ENCODE results near the gene RNF5. TPM values are rescaled to one million over a fixed set of nuclear protein-coding genes. Genes with fewer than 3 reads are reported as not detected.

Gene RNF5
- total and polyA plus RNA-seq, 9 of the 15 experiments (the other 6 are each of a cell fraction or from before 2014, with no cell fraction given): 62.2 to 245 (median 129) TPM

DNA sequence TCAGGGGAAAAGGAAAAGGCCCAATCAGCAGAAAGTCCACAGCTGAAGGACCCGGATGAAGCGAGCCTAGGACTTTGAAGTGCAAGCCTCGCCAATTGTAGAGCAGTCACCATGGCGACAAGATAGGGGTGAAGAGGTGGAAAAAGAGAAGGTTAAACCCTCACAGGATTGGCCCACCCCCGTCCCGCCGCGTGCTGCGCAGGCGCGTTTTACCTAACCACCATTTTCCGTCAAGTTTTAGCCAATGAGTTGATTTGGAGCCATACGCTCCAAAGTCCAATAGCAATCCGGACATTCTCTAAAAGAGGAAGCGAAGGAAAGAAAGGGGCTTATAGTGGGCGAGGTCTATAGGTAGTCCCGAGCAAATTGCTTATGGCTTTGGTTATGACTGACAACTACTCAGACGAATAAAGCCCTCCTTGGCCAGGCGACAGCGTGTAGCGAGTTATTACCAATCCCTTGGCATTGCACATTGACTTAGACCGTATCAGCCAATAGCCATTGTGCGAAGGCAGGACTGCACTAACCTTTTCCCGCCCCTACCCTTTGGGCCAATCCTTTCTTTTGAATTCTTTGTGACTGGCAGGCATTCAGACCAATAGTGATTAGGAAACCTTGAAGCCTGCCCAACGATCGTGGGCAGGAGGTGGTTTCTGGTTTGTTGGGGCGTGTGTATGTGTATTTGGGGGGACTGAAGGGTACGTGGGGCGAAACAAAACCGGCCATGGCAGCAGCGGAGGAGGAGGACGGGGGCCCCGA is at the start of gene RNF5 (continued):
- TF ChIP-seq SREBF1 (IDR thresholded peaks at IDR 0.05; ENCODE audit: borderline replicate concordance, low read depth, low read length): no peak
- no peak for TF ChIP-seq FOXJ3 (CRISPR knock-in tag; IDR thresholded peaks at IDR 0.05)
- TF ChIP-seq TBL1XR1 (IDR thresholded peaks at IDR 0.05; ENCODE audit: low read length in 2 of 2): peak in 1 of 2 experiments; percentile 4; a peak in 1 of 4 replicates
- TF ChIP-seq DPF2 (IDR thresholded peaks at IDR 0.05): 0 out of 2 replicates have a peak, but pooled peaks have one; percentile 3
- TF ChIP-seq SMARCA4 (IDR thresholded peaks at IDR 0.05): no peak
- no peak for TF ChIP-seq NCOA2 (IDR thresholded peaks at IDR 0.05; ENCODE audit: partially characterized antibody in 2 of 2)
- no peak for TF ChIP-seq KDM4B (IDR thresholded peaks at IDR 0.05; ENCODE audit: borderline replicate concordance in 2 of 2, low read depth in 1 of 2)
- peak; percentile 93 for TF ChIP-seq CREM (IDR thresholded peaks at IDR 0.05; ENCODE audit: low read depth)
- TF ChIP-seq, protein P1, sequence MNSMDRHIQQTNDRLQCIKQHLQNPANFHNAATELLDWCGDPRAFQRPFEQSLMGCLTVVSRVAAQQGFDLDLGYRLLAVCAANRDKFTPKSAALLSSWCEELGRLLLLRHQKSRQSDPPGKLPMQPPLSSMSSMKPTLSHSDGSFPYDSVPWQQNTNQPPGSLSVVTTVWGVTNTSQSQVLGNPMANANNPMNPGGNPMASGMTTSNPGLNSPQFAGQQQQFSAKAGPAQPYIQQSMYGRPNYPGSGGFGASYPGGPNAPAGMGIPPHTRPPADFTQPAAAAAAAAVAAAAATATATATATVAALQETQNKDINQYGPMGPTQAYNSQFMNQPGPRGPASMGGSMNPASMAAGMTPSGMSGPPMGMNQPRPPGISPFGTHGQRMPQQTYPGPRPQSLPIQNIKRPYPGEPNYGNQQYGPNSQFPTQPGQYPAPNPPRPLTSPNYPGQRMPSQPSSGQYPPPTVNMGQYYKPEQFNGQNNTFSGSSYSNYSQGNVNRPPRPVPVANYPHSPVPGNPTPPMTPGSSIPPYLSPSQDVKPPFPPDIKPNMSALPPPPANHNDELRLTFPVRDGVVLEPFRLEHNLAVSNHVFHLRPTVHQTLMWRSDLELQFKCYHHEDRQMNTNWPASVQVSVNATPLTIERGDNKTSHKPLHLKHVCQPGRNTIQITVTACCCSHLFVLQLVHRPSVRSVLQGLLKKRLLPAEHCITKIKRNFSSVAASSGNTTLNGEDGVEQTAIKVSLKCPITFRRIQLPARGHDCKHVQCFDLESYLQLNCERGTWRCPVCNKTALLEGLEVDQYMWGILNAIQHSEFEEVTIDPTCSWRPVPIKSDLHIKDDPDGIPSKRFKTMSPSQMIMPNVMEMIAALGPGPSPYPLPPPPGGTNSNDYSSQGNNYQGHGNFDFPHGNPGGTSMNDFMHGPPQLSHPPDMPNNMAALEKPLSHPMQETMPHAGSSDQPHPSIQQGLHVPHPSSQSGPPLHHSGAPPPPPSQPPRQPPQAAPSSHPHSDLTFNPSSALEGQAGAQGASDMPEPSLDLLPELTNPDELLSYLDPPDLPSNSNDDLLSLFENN (IDR thresholded peaks at IDR 0.05; ENCODE audit: low read depth in 2 of 2, low read length in 2 of 2): no peak
- TF ChIP-seq WHSC1 (IDR thresholded peaks at IDR 0.05; ENCODE audit: low read length): no peak
- peak; percentile 39; the same call in 1 of the 2 replicates for TF ChIP-seq ZNF134 (CRISPR knock-in tag; conservative IDR thresholded peaks at IDR 0.05)
- no peak for TF ChIP-seq IRF2 (CRISPR knock-in tag; IDR thresholded peaks at IDR 0.05)
- TF ChIP-seq, protein P2, sequence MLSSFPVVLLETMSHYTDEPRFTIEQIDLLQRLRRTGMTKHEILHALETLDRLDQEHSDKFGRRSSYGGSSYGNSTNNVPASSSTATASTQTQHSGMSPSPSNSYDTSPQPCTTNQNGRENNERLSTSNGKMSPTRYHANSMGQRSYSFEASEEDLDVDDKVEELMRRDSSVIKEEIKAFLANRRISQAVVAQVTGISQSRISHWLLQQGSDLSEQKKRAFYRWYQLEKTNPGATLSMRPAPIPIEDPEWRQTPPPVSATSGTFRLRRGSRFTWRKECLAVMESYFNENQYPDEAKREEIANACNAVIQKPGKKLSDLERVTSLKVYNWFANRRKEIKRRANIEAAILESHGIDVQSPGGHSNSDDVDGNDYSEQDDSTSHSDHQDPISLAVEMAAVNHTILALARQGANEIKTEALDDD (IDR thresholded peaks at IDR 0.05): peak; percentile 17; the same call in 1 of the 2 replicates
- TF ChIP-seq, protein P3, sequence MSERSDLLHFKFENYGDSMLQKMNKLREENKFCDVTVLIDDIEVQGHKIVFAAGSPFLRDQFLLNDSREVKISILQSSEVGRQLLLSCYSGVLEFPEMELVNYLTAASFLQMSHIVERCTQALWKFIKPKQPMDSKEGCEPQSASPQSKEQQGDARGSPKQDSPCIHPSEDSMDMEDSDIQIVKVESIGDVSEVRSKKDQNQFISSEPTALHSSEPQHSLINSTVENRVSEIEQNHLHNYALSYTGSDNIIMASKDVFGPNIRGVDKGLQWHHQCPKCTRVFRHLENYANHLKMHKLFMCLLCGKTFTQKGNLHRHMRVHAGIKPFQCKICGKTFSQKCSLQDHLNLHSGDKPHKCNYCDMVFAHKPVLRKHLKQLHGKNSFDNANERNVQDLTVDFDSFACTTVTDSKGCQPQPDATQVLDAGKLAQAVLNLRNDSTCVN (CRISPR knock-in tag; IDR thresholded peaks at IDR 0.05): no peak
- no peak for TF ChIP-seq SMAD3 (CRISPR knock-in tag; conservative IDR thresholded peaks at IDR 0.05)
- peak; percentile 19 for TF ChIP-seq CHD1 (IDR thresholded peaks at IDR 0.05; ENCODE audit: low read length)
- no peak for TF ChIP-seq DMBX1 (CRISPR knock-in tag; IDR thresholded peaks at IDR 0.05; ENCODE audit: borderline replicate concordance)
- TF ChIP-seq ETV6 (IDR thresholded peaks at IDR 0.05; ENCODE audit: borderline replicate concordance in 1 of 2, low read depth in 2 of 2, low read length in 1 of 2): no peak
- TF ChIP-seq ETV6 (CRISPR knock-in tag; IDR thresholded peaks at IDR 0.05; ENCODE audit: borderline replicate concordance): no peak
- TF ChIP-seq, protein P4, sequence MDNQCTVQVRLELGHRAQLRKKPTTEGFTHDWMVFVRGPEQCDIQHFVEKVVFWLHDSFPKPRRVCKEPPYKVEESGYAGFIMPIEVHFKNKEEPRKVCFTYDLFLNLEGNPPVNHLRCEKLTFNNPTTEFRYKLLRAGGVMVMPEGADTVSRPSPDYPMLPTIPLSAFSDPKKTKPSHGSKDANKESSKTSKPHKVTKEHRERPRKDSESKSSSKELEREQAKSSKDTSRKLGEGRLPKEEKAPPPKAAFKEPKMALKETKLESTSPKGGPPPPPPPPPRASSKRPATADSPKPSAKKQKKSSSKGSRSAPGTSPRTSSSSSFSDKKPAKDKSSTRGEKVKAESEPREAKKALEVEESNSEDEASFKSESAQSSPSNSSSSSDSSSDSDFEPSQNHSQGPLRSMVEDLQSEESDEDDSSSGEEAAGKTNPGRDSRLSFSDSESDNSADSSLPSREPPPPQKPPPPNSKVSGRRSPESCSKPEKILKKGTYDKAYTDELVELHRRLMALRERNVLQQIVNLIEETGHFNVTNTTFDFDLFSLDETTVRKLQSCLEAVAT (IDR thresholded peaks at IDR 0.05): peak in 1 of 2 experiments; percentile 94; a peak in 2 of 4 replicates
- TF ChIP-seq L3MBTL2 (IDR thresholded peaks at IDR 0.05): peak; percentile 94

Measured in K562 (cell line).